PC-3 (cell line): ENCODE results near the gene TMC1.

ENCODE experiments used
- CTCF ChIP-seq: fragments of 300-600 bp; sonication (generic); conservative IDR thresholded peaks from 2 replicates; pipeline ENCODE4 v1.5.1; 2017; ENCODE audit warnings: antibody characterized with exemption, low read depth, mild to moderate bottlenecking, low read length
- EZH2 ChIP-seq: fragments of 300-600 bp; sonication (generic); IDR thresholded peaks from one replicate; pipeline ENCODE4 v1.6.1; 2017; ENCODE audit warnings: antibody characterized with exemption, mild to moderate bottlenecking, low read length; ENCODE audit not compliant: unreplicated experiment
- EZH2phosphoT487 ChIP-seq: fragments of 300-600 bp; sonication (generic); IDR thresholded peaks from 2 replicates; pipeline ENCODE4 v1.6.1; 2018; ENCODE audit warnings: mild to moderate bottlenecking, antibody characterized with exemption, low read length, borderline replicate concordance

GRCh38 chr9:72615931-72616330 is 94.5 kb downstream of the TMC1 start:
- TF ChIP-seq CTCF (no peak), EZH2phosphoT487 (no peak), EZH2 (no peak)
